ENCODE measurements around the gene TRIM17. TPM values are rescaled to one million over a fixed set of nuclear protein-coding genes. Genes with fewer than 3 reads are reported as not detected.

TRIM17 gene
- total RNA-seq, 1 experiment from 2014 or later: not detected

DNA sequence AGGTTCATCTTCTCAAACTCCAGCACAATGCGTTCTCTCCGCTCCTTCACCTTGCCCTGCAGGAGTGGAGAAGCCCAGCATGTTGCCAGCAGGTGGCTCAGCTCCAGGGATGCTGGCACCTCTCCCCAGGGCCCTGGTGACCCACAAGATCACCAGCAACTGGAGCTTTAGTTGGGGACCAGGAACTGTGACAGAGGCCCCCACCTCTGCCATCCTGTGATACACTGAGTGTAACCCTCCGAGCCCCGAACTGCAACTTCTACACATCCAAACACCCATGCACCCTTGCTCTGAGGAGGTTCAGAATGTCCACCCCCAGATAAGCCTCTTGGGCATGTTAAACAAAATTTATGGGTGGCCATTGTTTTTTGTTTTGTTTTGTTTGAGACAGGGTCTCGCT, 5.5 kb downstream of the TRIM17 start:
- Histone ChIP-seq H3K36me3 (ENCODE audit: control insufficient read depth in 1 of 2, insufficient read depth in 2 of 2, low read length in 2 of 2) (no peaks in the 10 kb centered on the region; a peak in 1 of 4 replicates), H3K9me2 (ENCODE audit: insufficient read depth) (no peaks in the 10 kb centered on the region), H3K4me3 (replicated peaks in 1 of 2; ENCODE audit: low read depth in 1 of 2, low read length in 2 of 2) (no peak overlapping the region), H2AFZ (ENCODE audit: low read depth, low read length, poor library complexity, severe bottlenecking) (no peak overlapping the region), H3K27ac (ENCODE audit: low read depth, low read length) (no peak overlapping the region), H3K27me3 (ENCODE audit: insufficient read depth, low read length) (no peaks in the 10 kb centered on the region), H3K9me3 (ENCODE audit: control insufficient read depth in 1 of 2, insufficient read depth in 1 of 2, low read depth in 1 of 2, low read length in 2 of 2) (no peaks in the 10 kb centered on the region), H3K4me1 (ENCODE audit: control insufficient read depth in 1 of 2, insufficient read depth in 2 of 2, low read length in 2 of 2) (peaks cover 5 to 12% of the 10 kb centered on the region in 2 experiments), H4K20me1 (ENCODE audit: insufficient read depth) (no peaks in the 10 kb centered on the region), H3K4me2 (ENCODE audit: low read length) (no peak overlapping the region), H3K9ac (ENCODE audit: low read length) (no peak overlapping the region), H3K79me2 (ENCODE audit: insufficient read depth, low read length) (peaks cover 5% of the 10 kb centered on the region; the same call in 1 of the 2 replicates)
- ChIA-PET RAD21 (ENCODE audit: low non-redundant PET in 1 of 2, low total read pairs in 2 of 2, uncharacterized antibody in 2 of 2, unreplicated experiment in 2 of 2) (no interaction called here), POLR2A (no interaction called here), CTCF (no interaction called here)
- ATAC-seq (no peak), DNase-seq (ENCODE audit: low read depth, low spot score) (no peak)
- intact Hi-C loops (cut with micrococcal nuclease): no loop called here
- TF ChIP-seq FOSL1 (IDR thresholded peaks at IDR 0.05; ENCODE audit: low read depth): no peak
- TF ChIP-seq ZNF274 (IDR thresholded peaks at IDR 0.05; ENCODE audit: low read depth, low read length): no peak
- TF ChIP-seq, protein P1, sequence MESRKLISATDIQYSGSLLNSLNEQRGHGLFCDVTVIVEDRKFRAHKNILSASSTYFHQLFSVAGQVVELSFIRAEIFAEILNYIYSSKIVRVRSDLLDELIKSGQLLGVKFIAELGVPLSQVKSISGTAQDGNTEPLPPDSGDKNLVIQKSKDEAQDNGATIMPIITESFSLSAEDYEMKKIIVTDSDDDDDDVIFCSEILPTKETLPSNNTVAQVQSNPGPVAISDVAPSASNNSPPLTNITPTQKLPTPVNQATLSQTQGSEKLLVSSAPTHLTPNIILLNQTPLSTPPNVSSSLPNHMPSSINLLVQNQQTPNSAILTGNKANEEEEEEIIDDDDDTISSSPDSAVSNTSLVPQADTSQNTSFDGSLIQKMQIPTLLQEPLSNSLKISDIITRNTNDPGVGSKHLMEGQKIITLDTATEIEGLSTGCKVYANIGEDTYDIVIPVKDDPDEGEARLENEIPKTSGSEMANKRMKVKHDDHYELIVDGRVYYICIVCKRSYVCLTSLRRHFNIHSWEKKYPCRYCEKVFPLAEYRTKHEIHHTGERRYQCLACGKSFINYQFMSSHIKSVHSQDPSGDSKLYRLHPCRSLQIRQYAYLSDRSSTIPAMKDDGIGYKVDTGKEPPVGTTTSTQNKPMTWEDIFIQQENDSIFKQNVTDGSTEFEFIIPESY (IDR thresholded peaks at IDR 0.05; ENCODE audit: extremely low read depth, insufficient replicate concordance, low read length): no peak
- TF ChIP-seq, protein P2, sequence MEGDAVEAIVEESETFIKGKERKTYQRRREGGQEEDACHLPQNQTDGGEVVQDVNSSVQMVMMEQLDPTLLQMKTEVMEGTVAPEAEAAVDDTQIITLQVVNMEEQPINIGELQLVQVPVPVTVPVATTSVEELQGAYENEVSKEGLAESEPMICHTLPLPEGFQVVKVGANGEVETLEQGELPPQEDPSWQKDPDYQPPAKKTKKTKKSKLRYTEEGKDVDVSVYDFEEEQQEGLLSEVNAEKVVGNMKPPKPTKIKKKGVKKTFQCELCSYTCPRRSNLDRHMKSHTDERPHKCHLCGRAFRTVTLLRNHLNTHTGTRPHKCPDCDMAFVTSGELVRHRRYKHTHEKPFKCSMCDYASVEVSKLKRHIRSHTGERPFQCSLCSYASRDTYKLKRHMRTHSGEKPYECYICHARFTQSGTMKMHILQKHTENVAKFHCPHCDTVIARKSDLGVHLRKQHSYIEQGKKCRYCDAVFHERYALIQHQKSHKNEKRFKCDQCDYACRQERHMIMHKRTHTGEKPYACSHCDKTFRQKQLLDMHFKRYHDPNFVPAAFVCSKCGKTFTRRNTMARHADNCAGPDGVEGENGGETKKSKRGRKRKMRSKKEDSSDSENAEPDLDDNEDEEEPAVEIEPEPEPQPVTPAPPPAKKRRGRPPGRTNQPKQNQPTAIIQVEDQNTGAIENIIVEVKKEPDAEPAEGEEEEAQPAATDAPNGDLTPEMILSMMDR (IDR thresholded peaks at IDR 0.05 in 2 of 3, conservative IDR thresholded peaks at IDR 0.05 in 1 of 3; ENCODE audit: borderline replicate concordance in 1 of 3, insufficient read depth in 1 of 3, low read depth in 2 of 3, low read length in 2 of 3): no peak
- no peak for TF ChIP-seq POLR2AphosphoS5 (IDR thresholded peaks at IDR 0.05; ENCODE audit: low read depth, low read length)
- no peak for TF ChIP-seq EGR1 (IDR thresholded peaks at IDR 0.05; ENCODE audit: low read depth)
- TF ChIP-seq POLR2A (IDR thresholded peaks at IDR 0.05; ENCODE audit: borderline replicate concordance, extremely low read depth, insufficient read depth, insufficient read length): no peak
- no peak for TF ChIP-seq TCF7L2 (IDR thresholded peaks at IDR 0.05; ENCODE audit: borderline replicate concordance, extremely low read depth, insufficient read depth, insufficient read length)
- TF ChIP-seq SP1 (IDR thresholded peaks at IDR 0.05; ENCODE audit: low read depth): no peak
- no peak for TF ChIP-seq CEBPB (IDR thresholded peaks at IDR 0.05; ENCODE audit: low read depth)
- TF ChIP-seq SRF (IDR thresholded peaks at IDR 0.05; ENCODE audit: low read depth): no peak
- TF ChIP-seq YY1 (IDR thresholded peaks at IDR 0.05; ENCODE audit: extremely low read depth, insufficient replicate concordance, low read depth, low read length): no peak
- no peak for TF ChIP-seq RAD21 (IDR thresholded peaks at IDR 0.05; ENCODE audit: low read depth)
- TF ChIP-seq, protein P3, sequence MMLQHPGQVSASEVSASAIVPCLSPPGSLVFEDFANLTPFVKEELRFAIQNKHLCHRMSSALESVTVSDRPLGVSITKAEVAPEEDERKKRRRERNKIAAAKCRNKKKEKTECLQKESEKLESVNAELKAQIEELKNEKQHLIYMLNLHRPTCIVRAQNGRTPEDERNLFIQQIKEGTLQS (IDR thresholded peaks at IDR 0.05): no peak
- TF ChIP-seq CBX3 (IDR thresholded peaks at IDR 0.05; ENCODE audit: low read depth): no peak
- TF ChIP-seq EZH2phosphoT487 (IDR thresholded peaks at IDR 0.05; ENCODE audit: borderline replicate concordance): no peak
- TF ChIP-seq, protein P4, sequence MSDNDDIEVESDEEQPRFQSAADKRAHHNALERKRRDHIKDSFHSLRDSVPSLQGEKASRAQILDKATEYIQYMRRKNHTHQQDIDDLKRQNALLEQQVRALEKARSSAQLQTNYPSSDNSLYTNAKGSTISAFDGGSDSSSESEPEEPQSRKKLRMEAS (IDR thresholded peaks at IDR 0.05): no peak
- no TSS peak for BruUV-seq (replicated peaks)

Data from HCT116 (cell line).